Dermis microvascular lymphatic vessel endothelial cell (primary cell): Measurements from ENCODE around the gene HERC3. TPM values are rescaled to one million over a fixed set of nuclear protein-coding genes. Genes with fewer than 3 reads are reported as not detected.
A peak's percentile ranks its signal among the peaks of the same experiment; 100 is the strongest.

Experiments
- DNase-seq, 2 donors: peaks; one replicate each; pipeline versions ENCODE4 v3.0.0 to v3.0.0-alpha.2; 2010; ENCODE audit warnings: low read depth in 2 of 2
- total RNA-seq: library from RNA; depleted of rRNA; stranded (reverse); fragments of >200 nt; gene quantifications from 2 replicates; pipeline ENCODE4 v1.2.1, GENCODE V29; 2014

The HERC3 gene
- total RNA-seq, 1 donor from 2014 or later = 8.3 TPM

GRCh38 chr4:88659055-88659889, 67.0 kb downstream of the HERC3 start:
- peak; percentile 78 to 84 for DNase-seq

DNA sequence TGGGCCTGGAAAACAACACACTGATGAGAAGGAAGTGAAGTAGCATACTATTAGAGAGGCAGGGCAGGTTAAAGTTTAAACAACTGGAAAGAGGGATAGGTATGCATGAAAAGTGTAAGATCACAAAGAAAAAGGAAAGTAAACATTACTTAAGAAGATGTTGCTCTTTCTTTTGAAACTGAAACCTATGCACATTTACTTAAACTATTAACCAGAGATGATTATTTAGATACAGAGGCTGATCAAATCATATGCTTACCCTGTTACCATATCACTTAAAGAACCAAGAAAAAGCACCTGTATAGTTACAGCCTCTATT, 67.6 kb downstream of the HERC3 start:
- DNase-seq = no peak

GRCh38 chr4:88660446-88661294, 68.4 kb downstream of the HERC3 start:
- DNase-seq = no peak

- DNase-seq = peak in 1 of 2 donors; percentile 19
Measured at GRCh38 chr4:88661739-88662138, 69.5 kb downstream of the HERC3 start.

GRCh38 chr4:88672987-88673386, 80.7 kb downstream of the HERC3 start:
- peak; percentile 2 to 55 for DNase-seq

GRCh38 chr4:88673886-88674285, 81.6 kb downstream of the HERC3 start:
- DNase-seq = no peak

GRCh38 chr4:88674565-88674964, 82.3 kb downstream of the HERC3 start:
- no peak for DNase-seq

- DNase-seq = no peak
Measured at GRCh38 chr4:88674979-88675378, 82.7 kb downstream of the HERC3 start.

GRCh38 chr4:88675543-88675942, 83.3 kb downstream of the HERC3 start:
- DNase-seq = no peak

DNA sequence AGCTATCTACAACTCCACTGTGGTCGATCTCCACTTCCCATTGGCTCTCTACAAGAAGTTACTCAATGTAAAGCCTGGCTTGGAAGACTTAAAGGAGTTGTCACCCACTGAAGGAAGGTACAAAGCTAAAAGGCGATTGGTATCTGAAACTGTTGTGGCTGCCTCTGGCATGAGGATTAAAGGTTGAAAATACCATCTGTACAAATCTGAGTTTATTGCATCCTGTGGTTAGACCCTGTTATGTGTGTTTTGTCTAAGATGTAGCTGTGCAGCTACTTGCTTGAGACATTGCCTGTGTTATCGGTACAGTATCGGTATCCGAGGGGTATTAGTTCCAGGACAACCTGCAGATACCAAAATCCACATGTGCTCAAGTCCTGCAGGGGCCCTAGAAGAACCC, 88.9 kb downstream of the HERC3 start:
- DNase-seq = no peak

DNA sequence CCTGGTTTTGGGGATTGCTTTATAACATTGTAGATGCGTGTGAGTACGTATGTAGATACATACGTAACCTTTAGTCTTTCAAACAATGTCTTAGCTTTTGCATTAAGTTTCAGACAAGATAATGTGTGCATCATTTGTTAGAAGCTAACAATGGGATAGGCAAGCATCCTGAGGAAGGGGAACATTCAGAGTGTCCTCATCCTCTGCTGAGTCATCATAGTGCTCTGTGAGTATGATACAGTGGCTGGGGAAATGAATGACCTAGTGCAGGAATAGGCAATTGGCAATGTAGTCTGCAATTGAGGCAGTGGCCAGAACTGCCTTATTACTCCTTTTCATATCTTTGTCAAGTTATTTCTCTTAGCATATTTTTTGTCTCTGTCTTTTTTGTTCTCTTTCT, 98.1 kb downstream of the HERC3 start:
- peak in 1 of 2 donors; percentile 51 for DNase-seq

GRCh38 chr4:88693792-88694191, 101.5 kb downstream of the HERC3 start:
- DNase-seq = peak; percentile 15 to 19

DNA sequence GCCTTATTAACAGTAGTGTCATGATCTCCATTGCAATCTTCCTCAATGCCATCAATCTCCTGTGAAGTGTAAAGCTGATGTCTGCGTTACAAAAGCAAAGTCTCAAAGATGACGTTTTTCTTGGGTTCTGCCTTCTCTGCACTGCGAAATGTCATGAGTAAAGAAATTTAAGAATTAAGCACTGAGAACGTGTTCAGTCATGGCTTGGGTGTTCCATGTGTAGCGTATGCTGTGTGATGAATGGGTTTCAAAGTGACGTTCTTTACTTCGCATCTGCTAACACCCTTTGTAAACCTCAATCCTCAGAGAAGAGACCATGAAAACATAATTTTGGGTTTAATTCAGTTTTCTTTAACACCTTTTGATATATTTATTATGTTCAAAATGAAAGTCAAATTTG, 104.3 kb downstream of the HERC3 start:
- DNase-seq = no peak

- no peak for DNase-seq
Measured at GRCh38 chr4:88697141-88697540, 104.9 kb downstream of the HERC3 start.

GRCh38 chr4:88697588-88698329, 105.5 kb downstream of the HERC3 start, which contains the start of gene NAP1L5:
Gene NAP1L5 (minus strand): TSS chr4:88697829. CDS start chr4:88697754, 75 bp downstream.
- peak; percentile 23 to 61 for DNase-seq

DNA sequence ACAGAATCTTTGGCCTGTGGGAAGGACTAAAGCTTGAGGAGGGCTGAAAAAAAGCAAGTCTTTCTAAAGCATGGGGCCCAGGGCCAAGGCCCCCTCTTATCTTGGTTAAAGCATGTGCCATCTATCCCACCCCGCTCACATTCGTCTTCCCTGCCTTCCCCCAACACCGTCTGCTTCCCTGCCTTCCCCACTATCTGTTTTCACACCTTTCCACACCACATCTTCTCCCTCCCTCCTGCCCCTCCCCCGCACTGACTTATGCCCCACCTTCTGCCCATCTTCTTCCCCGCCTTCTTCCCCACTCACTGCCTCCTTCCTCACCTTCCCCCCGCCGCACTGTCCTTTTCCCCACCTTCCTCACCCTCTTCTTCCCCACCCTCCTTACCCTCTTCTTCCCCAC, 106.2 kb downstream of the HERC3 start:
- no peak for DNase-seq

- no peak for DNase-seq
Measured at GRCh38 chr4:88702782-88703181, 110.5 kb downstream of the HERC3 start.

DNA sequence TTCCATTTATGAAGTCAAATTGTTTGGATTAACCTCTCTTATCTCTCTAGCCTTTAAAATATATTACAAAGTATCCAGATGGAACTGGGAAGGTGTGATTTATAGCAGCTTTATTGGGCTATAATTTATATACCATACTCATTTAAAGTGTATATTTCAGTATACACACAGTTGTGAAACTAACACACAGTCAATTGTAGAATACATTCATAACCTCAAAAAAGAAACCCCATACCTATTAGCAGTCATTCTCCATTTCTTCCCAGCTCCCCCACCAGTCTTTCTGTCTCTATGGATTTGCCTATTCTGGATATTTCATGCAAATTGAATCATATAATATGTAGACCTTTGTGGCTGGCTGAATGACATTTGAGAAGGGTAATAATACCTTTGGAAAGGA, 112.9 kb downstream of the HERC3 start:
- DNase-seq = no peak

- no peak for DNase-seq
Measured at GRCh38 chr4:88705805-88706492, 113.7 kb downstream of the HERC3 start.

DNA sequence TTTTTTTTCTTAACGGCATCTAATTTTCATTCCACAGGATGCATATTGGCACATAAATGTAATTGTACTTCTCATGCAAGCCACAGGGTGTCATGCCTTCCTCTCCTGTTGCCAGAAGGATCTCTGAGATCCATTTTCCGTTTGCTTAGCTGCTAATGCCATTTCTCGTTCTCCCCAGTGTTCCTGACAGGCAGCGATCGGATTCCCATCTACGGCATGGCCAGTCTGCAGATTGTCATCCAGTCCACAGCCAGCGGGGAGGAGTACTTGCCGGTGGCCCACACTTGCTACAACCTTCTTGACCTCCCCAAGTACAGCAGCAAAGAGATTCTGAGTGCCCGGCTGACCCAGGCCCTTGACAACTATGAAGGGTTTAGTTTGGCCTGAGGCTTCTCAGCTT, 114.3 kb downstream of the HERC3 start:
- peak; percentile 10 to 58 for DNase-seq

DNA sequence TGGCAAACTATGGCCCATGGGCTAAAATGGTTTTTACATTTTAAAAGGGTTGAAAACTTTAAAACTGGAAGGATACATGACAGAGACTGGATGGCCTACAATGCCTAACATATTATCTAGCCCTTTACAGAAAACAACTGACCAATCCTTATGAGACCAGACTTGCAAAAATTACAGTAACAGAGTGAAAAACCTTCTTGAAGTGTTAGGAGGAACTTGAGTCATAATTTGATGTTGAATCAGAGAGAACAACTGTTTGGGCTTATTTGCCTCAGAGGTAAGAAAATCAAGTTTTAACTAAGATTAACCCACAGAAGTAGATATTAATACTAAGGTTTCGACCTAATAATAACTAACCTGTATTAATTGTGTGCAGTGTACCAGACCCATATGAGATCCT, 117.7 kb downstream of the HERC3 start:
- DNase-seq = no peak
